Karpas-422 (cell line): ENCODE data around the gene ATG12. TPM values are rescaled to one million over a fixed set of nuclear protein-coding genes. Genes with fewer than 3 reads are reported as not detected.

Source experiments
- DNase-seq: peaks from one replicate; pipeline ENCODE4 v3.0.0-alpha.2; 2015
- H2AFZ ChIP-seq: fragments of 200-600 bp; sonication (generic); 2 replicates; pipeline ENCODE4 v1.6.1; 2014; ENCODE audit warnings: antibody characterized with exemption, low read length, mixed read lengths
- H3K27ac ChIP-seq: fragments of 200-600 bp; sonication (generic); 2 replicates; pipeline ENCODE4 v1.5.1; 2014; ENCODE audit warnings: mild to moderate bottlenecking, low read length, moderate library complexity
- H3K27me3 ChIP-seq: fragments of 200-600 bp; sonication (generic); 2 replicates; pipeline ENCODE4 v1.6.1; 2014; ENCODE audit warnings: low read length, mixed read lengths
- H3K36me3 ChIP-seq: fragments of 200-600 bp; sonication (generic); 2 replicates; pipeline ENCODE4 v1.6.1; 2014; ENCODE audit warnings: low read length, mixed read lengths; ENCODE audit not compliant: insufficient read depth
- H3K4me1 ChIP-seq: fragments of 200-600 bp; sonication (generic); 2 replicates; pipeline ENCODE4 v1.6.1; 2014; ENCODE audit warnings: mild to moderate bottlenecking, low read length, mixed read lengths
- H3K4me2 ChIP-seq: fragments of 200-600 bp; sonication (generic); 2 replicates; pipeline ENCODE4 v1.6.1; 2014; ENCODE audit warnings: low read length, low read depth, mild to moderate bottlenecking; ENCODE audit not compliant: poor library complexity, severe bottlenecking
- H3K4me3 ChIP-seq: fragments of 200-600 bp; sonication (generic); 2 replicates; pipeline ENCODE4 v1.5.1; 2014; ENCODE audit warnings: mild to moderate bottlenecking, antibody characterized with exemption, low read length, mixed read lengths
- H3K79me2 ChIP-seq: fragments of 200-600 bp; sonication (generic); 2 replicates; pipeline ENCODE4 v1.6.1; 2014; ENCODE audit warnings: mild to moderate bottlenecking, low read length, mixed read lengths
- H3K9ac ChIP-seq: fragments of 200-600 bp; sonication (generic); 2 replicates; pipeline ENCODE4 v1.6.0; 2014; ENCODE audit warnings: low read length
- H3K9me2 ChIP-seq: fragments of 200-600 bp; sonication (generic), shearing (Covaris generic); replicated peaks from 2 replicates; pipeline ENCODE4 v1.6.0; 2014; ENCODE audit warnings: mild to moderate bottlenecking, low read length, moderate library complexity; ENCODE audit not compliant: insufficient read depth
- H3K9me3 ChIP-seq: fragments of 300-700, 200-600 bp; sonication (generic); 2 replicates; pipeline ENCODE4 v1.6.1; 2014; ENCODE audit warnings: low read length, mixed read lengths
- H4K20me1 ChIP-seq: fragments of 200-600 bp; sonication (generic); 2 replicates; pipeline ENCODE4 v1.6.1; 2014; ENCODE audit warnings: mild to moderate bottlenecking, antibody characterized with exemption, low read length, low read depth; ENCODE audit not compliant: insufficient read depth
- total RNA-seq: library from RNA; depleted of rRNA; stranded (reverse); fragments of >200 nt; shearing (Covaris generic); gene quantifications from 2 replicates; pipeline ENCODE4 v1.2.3, GENCODE V29; 2014; ENCODE audit warnings: low replicate concordance

Gene ATG12
- total RNA-seq, 1 experiment from 2014 or later = 59.3 TPM

GRCh38 chr5:115850744-115851416 lies 9.5 kb upstream of the ATG12 start:
- H3K4me2 ChIP-seq = no peak overlapping the region

GRCh38 chr5:115849258-115849798 lies 8.0 kb upstream of the ATG12 start:
- H3K4me3 ChIP-seq = no peak overlapping the region
- H3K9me3 ChIP-seq = peaks cover 4% of the 10 kb centered on the region; the same call in 1 of the 2 replicates
- peaks cover 46% of the 10 kb centered on the region for H3K4me1 ChIP-seq
- no peak overlapping the region for H3K9ac ChIP-seq
- peaks cover 99% of the 10 kb centered on the region for H3K79me2 ChIP-seq
- H4K20me1 ChIP-seq = no peaks in the 10 kb centered on the region
- no peaks in the 10 kb centered on the region for H3K9me2 ChIP-seq
- no peaks in the 10 kb centered on the region for H3K27me3 ChIP-seq
- no peak for DNase-seq
- no peak overlapping the region for H3K27ac ChIP-seq
- no peak overlapping the region for H3K4me2 ChIP-seq
- no peak overlapping the region for H2AFZ ChIP-seq
- peaks cover 21% of the 10 kb centered on the region for H3K36me3 ChIP-seq

More at GRCh38 chr5:115850744-115851416, 9.5 kb upstream of the ATG12 start:
- DNase-seq = no peak
- H3K9ac ChIP-seq = no peak overlapping the region
- H3K27ac ChIP-seq = no peak overlapping the region
- no peak overlapping the region for H3K4me3 ChIP-seq
- H3K79me2 ChIP-seq = peaks cover 100% of the 10 kb centered on the region
- no peaks in the 10 kb centered on the region for H3K9me2 ChIP-seq
- no peaks in the 10 kb centered on the region for H3K27me3 ChIP-seq
- no peaks in the 10 kb centered on the region for H4K20me1 ChIP-seq
- peaks cover 21% of the 10 kb centered on the region for H3K36me3 ChIP-seq
- H3K4me1 ChIP-seq = peaks cover 32% of the 10 kb centered on the region
- no peak overlapping the region for H2AFZ ChIP-seq
- peaks cover 4% of the 10 kb centered on the region; the same call in 1 of the 2 replicates for H3K9me3 ChIP-seq

DNA sequence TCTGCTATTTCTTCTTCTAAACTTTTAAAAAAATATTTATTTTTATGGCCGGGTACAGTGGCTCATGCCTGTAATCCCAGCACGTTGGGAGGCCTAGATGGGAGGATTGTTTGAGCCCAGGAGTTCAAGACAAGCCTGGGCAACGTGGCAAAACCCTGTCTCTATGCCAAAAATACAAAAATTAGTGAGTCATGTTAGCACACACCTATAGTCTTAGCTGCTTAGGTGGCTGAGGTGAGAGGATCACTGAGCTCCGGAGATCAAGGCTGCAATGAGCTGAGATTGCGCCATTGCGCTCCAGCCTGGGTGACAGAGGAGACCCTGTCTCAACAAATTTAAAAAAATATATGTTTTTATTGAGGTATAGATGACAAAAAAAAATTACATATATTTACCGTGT lies 5.9 kb upstream of the ATG12 start:
- Histone ChIP-seq H3K4me3 (no peak overlapping the region), H3K4me1 (peaks cover 59% of the 10 kb centered on the region), H3K79me2 (peaks cover 99% of the 10 kb centered on the region), H2AFZ (no peak overlapping the region), H3K9me3 (no peaks in the 10 kb centered on the region), H3K27ac (peak overlapping the region; percentile 83; the same call in 1 of the 2 replicates), H3K4me2 (peak overlapping the region; percentile 83), H3K27me3 (no peaks in the 10 kb centered on the region), H3K36me3 (0 out of 2 replicates have a peak, but pooled peaks cover 7% of the 10 kb centered on the region), H3K9me2 (no peaks in the 10 kb centered on the region), H4K20me1 (no peaks in the 10 kb centered on the region), H3K9ac (no peak overlapping the region)
- no peak for DNase-seq

- H3K79me2 ChIP-seq = peaks cover 94% of the 10 kb centered on the region
- peak overlapping the region; percentile 74 for H3K9ac ChIP-seq
- peak; percentile 52 for DNase-seq
- no peak overlapping the region for H2AFZ ChIP-seq
- H3K27me3 ChIP-seq = no peaks in the 10 kb centered on the region
- H4K20me1 ChIP-seq = peaks cover 7% of the 10 kb centered on the region; the same call in 1 of the 2 replicates
- no peaks in the 10 kb centered on the region for H3K9me3 ChIP-seq
- 0 out of 2 replicates have a peak, but pooled peaks cover 6% of the 10 kb centered on the region for H3K36me3 ChIP-seq
- peak overlapping the region; percentile 83 for H3K4me2 ChIP-seq
- peak overlapping the region; percentile 83 for H3K27ac ChIP-seq
- H3K9me2 ChIP-seq = no peaks in the 10 kb centered on the region
- peaks cover 72% of the 10 kb centered on the region for H3K4me1 ChIP-seq
- H3K4me3 ChIP-seq = peak overlapping the region; percentile 72
Observed at GRCh38 chr5:115844321-115844817, 3.0 kb upstream of the ATG12 start.

GRCh38 chr5:115843444-115844130 lies 2.2 kb upstream of the ATG12 start:
- peaks cover 7% of the 10 kb centered on the region; the same call in 1 of the 2 replicates for H4K20me1 ChIP-seq
- H3K27ac ChIP-seq = peak overlapping the region; percentile 83
- H3K9ac ChIP-seq = peak overlapping the region; percentile 74
- H3K27me3 ChIP-seq = no peaks in the 10 kb centered on the region
- H3K36me3 ChIP-seq = 0 out of 2 replicates have a peak, but pooled peaks cover 6% of the 10 kb centered on the region
- no peak overlapping the region for H2AFZ ChIP-seq
- H3K9me3 ChIP-seq = no peaks in the 10 kb centered on the region
- peak overlapping the region; percentile 72 for H3K4me3 ChIP-seq
- H3K4me1 ChIP-seq = peaks cover 75% of the 10 kb centered on the region
- peak; percentile 53 for DNase-seq
- no peaks in the 10 kb centered on the region for H3K9me2 ChIP-seq
- peak overlapping the region; percentile 83 for H3K4me2 ChIP-seq
- peaks cover 94% of the 10 kb centered on the region for H3K79me2 ChIP-seq

DNA sequence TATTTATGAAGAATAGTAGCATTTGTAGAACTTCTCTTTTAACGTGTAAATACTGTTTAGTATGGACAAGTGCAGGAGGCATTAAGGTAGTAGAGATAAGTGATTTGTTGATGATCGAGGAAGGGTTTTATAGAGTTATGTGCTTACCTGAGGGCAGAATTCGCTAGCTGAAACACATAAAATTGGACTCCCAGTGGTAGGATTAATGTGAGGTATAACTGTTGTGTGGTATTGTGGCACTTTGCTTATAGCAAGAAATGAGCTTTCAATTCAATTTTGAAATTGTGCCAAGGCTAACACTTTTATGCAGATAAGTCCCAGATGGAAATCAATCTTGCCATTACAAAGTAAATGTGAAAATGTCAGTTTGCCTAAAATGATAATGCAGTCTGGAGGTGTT lies 1.6 kb upstream of the ATG12 start:
- peak; percentile 60 for DNase-seq
- Histone ChIP-seq H3K9me2 (no peaks in the 10 kb centered on the region), H3K4me3 (peak overlapping the region; percentile 72), H3K79me2 (peaks cover 94% of the 10 kb centered on the region), H3K9ac (peak overlapping the region; percentile 74), H3K9me3 (no peaks in the 10 kb centered on the region), H4K20me1 (peaks cover 7% of the 10 kb centered on the region; the same call in 1 of the 2 replicates), H3K36me3 (peaks cover 12% of the 10 kb centered on the region; the same call in 1 of the 2 replicates), H2AFZ (no peak overlapping the region), H3K27ac (peak overlapping the region; percentile 83), H3K27me3 (no peaks in the 10 kb centered on the region), H3K4me1 (peaks cover 72% of the 10 kb centered on the region), H3K4me2 (peak overlapping the region; percentile 83)

DNA sequence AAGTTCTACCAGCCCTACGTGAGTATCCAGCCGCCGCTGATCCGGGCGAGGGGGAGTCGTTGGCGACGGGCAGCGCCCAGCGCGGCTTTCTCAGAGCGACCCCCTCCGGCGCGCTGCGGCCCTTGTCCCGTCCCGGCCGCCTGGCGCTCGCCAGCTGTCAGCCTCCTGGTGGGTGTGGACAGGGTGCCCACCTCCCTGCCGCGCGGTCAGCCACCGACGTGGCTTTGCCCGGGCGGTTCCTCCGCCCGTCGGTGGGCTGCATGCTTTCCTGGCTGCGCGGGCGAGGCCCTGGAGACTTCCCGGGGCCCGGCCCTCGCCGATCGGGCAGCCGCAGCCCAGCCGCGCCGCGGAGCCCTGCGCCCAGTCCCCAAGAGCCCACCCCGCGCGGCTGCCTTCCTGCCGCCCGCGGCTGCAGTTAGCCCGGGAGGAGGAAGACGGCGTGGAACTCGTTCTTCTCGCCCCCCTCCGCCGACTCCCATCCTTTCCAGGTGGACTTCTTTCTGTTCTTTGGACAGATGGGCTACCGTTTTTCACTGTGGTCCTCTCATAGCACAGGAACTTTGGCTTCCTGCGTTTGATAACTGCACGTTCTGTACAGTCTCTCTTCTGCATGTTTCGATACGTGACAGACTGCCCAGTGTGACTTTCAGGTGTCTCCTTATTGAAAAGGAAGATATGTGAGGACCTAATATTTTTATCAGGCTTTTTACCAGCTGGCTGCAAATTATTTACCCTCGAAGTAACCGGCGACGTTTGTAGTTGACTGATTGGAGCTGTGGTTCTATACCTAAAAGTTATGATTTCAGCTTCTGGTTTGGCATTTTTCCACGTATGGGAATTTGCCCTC lies 947 bp upstream of the ATG12 start:
- Histone ChIP-seq H3K79me2 (peaks cover 94% of the 10 kb centered on the region), H3K4me3 (peak overlapping the region; percentile 72), H2AFZ (peak overlapping the region; percentile 42), H3K4me1 (peaks cover 66% of the 10 kb centered on the region), H3K27ac (peak overlapping the region; percentile 83), H3K36me3 (peaks cover 18% of the 10 kb centered on the region; the same call in 1 of the 2 replicates), H3K4me2 (peak overlapping the region; percentile 83), H4K20me1 (peaks cover 12% of the 10 kb centered on the region; the same call in 1 of the 2 replicates), H3K27me3 (no peaks in the 10 kb centered on the region), H3K9ac (peak overlapping the region; percentile 74), H3K9me2 (no peaks in the 10 kb centered on the region), H3K9me3 (no peaks in the 10 kb centered on the region)
- peak; percentile 76 for DNase-seq
